KG1 (cell line): ENCODE results near the gene ITPR2.
"Not testable (repeated sequence)": the region's sequence is repeated elsewhere in the genome, so short reads cannot be mapped to it uniquely, and the experiment has no call there.

Experiments
- DNase-seq: peaks from one replicate; lab custom pipeline; 2025; lab: John Stamatoyannopoulos, UW

Gene ITPR2

DNA sequence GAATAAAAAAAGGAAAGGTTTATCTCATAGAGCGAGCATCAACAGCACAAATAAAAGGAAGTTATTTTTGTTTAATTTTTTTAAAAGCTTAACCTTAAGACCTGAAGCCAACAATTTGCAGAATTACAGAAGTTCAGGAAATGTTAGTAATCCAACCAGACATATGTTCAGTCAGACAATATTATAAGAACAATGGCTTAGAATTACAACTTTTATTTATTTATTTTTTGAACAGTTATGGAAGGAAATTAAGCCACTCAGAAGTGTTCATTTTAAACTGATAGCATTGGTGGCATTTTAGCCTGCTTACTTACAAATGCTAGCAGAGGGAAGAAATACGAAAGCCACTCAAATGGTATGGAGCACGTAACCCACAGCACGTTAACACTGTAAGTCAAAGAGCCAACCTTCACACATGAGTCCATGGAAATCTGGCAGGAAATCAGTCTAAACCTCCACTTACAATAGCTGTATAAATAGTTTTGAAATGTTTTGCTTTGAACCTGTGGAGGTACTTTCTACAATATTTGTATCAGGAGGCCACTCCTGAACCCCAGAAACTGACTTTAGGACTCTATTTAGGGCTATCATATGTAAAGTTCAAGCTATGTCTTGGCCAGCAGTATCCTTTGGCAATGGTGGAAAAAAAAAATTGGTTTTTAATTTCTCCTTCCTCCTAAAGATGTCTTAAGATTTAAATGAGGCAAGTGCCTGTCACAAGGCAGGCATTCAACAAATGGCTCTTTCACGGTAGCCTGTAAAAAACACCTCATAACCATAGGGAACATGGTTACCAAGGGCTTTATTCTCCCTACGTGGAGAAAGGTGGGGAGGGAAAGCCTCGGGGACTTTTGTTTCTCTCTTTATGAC is 102.3 kb downstream of the ITPR2 start:
- no peak for DNase-seq

DNA sequence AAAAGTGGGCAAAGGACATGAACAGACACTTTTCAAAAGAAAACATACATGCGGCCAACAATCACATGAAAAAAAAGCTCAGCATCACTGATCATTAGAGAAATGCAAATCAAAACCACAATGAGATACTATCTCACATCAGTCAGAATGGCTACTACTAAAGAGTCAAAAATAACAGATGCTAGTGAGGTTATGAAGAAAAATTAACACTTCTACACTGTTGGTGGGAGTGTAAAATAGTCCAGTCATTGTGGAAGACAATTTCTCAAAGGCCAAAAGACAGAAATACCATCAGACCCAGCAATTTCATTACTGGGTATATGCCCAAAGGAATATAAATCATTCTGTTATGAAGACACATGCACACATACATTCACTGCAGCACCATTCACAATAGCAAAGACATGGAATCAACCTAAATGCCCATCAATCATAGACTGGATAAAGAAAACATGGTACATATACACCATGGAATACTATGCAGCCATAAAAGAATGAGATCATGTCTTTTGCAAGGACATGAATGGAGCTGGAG is 103.8 kb downstream of the ITPR2 start:
- not testable (repeated sequence) for DNase-seq

DNA sequence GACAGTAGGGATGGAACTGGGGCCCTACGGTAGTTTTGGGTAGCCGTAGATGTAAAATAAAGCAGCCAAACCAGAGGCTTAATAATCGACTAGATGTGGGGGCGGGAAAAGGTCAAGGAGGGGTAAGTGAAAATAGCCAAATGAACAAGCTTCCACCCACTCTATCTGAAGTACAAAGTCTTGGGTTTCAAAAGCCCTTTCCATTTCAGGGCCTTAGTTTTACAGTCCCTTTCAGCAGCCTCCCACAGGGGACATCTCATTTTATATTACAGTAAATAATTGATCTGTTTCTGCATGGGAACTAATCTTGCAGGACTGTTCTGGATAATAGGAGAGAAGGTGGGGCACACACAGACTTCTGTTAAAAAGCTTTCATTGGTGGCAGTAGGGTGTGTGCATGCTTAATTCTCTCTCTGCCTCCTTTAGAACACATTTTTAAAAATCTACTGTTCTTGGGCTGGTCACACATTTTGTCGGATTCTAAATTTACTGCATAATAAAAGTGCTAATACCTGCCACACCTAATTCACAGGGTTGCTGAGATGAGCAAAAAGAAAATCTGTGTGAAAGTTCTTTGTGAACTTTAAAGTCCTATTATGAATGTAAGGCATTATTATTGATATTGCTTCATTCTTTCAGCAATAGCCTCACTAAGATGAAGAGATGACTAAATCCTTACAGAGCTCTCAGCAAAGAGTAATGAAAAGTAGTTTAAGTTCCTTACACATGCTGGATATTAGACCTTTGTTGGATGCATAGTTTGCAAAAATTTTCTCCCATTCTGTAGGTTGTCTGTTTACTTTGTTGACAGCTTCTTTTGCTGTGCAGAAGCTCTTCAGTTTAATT is 104.6 kb downstream of the ITPR2 start:
- DNase-seq = no peak

DNA sequence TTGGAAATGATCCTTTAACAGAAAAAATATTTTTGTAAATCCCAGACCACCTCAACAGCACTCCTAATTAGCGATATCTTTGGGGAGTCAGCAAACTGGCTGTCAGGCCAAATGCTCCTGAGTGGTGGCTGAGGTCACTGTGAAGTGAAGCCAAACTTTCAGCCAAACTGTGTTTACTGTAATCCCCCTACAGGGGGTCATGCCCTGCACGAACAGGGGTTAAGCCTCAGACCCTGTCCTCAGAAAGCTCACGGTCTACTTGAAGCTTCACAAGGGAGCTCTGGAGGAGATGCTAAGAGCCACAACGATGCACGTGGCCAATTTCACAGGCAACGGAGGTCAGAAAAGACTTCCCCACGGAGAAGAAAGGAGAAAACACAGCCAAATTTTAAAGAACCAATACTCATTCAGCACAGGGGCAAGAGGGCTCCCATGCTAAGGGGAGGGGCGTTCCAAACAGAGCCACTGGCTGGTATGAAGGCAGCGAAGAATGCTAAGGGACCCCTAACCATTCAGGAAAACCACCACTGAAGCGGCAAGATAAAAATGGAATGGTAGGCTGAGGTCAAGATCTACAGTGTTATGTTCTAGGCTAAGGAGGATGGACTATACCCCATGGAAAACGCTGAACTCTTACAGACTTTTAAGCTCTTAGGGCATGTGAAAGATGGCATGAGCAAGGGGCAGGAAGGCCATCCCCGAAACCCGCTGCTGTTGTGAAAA is 105.4 kb downstream of the ITPR2 start:
- DNase-seq = no peak

DNA sequence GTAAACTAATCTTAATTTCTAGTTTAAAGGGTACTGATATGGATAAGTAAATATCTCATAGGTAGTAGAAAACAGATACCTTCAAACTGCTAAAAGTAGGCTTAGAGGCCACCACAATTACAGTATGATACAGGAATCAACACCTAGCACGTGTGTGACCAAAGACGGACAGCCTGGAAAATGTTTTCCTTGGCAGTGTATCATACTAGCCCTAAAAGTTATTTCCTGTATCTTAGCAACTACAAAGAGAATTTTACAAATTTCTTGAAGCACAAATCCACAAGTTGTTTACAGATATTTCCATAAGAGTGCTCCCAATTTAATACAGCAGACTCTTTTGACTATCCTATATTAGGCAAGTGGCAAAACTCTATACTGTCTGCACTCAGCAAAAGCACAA is 106.0 kb downstream of the ITPR2 start:
- DNase-seq = no peak

DNA sequence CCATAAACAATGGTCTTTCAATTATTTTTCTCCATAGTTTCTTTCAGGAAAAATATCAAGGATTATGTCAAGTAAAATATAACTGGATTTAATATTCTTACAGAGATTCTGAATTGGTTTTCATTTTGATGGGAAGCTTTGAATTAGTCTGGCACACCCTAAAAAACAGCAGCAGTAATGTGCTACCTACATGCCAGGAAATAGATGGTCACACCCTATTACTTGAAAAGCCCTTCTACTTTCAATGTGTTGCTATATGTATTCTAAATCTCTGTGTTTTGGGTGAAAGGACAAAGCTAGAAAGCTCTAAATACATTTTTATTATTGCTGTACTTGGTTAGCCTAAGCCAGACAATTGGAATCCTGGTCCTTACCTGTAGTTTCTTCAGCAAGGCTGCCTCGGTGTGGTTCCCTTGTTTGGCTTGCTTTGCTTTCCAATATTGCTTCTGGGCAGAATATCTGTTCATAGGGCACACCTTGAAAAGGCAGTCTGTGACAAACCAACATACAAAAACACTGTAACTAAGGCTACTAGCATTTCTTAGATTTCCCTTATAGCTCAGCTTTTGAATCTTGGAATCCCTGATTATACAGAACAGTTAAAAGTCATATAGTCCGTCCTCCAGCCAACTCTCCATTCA is 107.6 kb downstream of the ITPR2 start:
- no peak for DNase-seq

DNA sequence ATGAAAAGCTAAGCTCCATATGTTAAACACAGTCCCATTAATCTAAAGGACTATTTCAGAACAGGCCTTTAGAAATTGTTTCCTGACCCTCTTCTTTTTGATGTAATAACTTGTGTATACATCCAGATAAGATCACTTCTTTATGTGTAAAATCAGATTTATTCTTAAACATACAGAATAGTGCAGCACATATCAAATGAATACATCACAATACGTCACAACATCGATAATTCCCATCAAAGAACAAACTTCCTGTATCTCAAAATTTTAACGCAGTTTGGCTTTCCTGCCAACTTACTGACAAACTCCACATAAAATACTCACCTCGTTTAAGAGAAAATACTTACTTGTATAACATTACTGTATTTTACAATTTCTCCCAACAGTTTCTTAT is 108.7 kb downstream of the ITPR2 start:
- no peak for DNase-seq

DNA sequence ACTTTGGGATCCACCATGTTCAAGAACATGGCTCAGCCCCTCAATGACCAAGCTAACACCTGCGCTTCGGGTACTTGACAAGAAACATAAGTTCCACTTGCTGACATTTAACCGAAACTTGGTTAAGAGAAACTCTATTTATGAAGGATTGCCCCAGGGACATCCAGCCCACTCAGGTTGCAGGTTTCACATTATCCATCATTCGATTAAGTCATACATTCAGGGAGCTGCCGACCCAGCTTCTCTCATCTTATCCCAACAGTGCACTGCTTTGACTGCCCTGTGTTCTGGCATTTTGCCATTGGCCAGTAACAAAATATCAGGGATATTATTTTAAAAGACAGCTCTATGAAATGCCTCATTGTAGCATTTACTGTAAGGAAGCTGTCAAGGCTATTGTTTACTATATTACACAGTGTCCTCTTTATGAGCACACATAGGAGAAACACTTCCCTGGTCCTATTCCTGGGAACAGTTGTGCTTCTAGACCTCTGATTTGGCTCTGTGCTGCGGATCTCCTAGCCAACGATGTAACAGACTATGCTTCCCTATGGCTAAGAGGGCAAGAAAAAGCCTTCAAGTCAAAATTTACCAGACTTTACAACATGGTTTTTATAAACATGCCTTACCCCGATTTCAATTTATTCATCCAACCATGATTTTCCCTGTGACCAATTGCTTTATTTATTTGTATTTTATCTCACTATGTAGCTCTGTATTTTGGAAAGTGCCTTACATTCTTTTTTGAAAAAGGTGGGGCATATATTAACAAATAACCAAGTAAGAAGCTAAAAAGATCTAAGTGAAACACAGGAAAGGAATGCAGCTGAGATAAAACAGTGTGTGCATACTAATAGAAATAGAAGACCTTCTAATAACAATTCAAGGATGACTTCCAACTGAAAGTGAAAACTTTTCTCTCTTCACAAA is 109.3 kb downstream of the ITPR2 start:
- DNase-seq = no peak

DNA sequence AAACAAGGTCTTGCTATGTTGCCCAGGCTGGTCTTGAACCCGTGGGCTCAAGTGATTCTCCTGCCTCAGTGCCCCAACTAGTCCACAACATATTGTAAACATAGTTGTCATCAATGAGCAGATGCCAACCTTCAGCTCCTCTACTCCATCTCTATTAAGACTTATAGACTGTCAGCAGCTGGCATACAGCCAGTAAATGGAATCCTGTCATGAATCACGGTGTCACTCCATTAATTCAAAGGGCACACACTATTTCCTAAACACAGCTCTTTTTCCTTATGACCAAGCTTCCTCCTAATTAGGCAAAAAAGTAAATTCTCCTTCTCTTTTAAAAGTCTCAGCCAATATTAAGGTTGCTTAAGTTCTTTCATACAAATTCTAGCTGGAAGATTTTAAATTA is 111.2 kb downstream of the ITPR2 start:
- no peak for DNase-seq

DNA sequence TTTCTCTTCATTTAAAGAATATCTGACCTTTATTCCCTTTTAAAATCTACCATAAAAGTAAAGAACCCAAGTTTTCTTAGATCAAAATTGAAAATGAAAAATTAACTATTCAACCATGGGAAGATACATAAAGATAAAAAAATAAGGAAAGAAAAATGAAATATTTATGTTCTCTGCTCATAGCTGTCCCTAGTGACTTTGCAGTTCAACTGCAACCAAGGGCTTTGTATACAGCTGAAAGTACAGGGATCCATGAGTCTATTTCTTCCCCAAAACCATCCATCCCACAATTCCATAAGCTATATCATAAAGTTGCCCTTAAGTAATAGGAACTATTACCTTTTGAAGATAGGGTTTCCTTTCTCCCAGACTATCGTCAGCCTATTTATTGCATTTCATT is 113.1 kb downstream of the ITPR2 start:
- DNase-seq = no peak

DNA sequence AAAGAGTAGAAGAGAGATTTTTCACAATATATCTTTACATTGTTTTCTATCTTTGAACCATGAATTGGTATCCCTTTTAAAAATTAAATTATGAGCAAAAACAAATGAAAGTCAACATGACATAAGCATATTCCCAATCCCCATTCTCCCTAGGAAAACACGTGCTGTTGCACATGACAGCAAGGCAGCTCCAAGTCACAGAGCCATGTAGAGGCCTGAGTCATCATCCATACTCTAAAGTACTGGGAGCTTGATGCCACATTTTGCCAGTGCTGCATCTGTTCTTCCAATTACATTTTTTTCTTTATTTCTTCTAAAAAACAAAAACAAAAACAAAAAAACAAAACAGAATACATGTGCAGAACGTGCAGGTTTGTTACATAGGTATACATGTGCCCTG is 115.2 kb downstream of the ITPR2 start:
- no peak for DNase-seq

DNA sequence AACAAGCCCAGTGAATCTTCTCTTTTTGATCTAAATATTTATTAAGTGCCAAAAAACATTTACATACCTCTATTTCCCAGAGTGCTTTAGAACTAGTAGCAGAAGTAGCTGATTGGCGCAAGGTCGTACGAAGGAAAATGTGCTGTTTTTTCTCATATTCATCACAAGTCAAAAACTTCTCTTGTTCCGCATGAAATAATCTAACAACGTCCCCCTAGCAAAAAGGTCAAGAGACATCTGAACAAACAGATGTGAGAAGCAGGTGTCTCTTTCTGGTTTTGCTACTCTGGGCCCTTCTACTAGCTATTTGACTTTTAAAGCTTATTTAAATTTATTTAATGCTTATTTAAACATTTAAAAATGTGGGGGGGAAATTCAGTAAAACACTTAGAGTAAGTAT is 117.8 kb downstream of the ITPR2 start:
- no peak for DNase-seq

DNA sequence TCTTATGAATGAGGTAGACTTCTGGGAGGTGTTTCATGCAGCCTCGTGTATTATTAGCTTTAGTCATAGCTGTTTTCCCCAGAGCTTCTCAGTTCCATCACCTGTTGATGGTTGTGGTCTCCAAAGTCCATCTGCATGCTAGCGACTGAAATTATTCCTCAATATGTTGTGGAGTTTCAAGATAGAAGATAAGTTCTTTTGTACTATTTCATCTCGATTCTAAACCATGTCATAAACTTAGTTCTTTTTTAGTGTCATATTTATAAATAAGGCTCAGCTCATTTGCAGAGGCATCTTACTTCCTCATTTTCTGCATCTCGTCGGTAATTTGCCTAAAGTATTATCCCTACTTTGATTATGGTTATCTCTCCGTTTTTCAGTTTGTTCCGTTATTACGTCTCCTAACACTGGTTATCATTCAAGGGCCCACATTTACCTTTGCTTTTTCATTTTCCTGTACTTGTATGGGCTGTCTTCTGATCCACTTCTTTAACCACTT is 119.1 kb downstream of the ITPR2 start:
- DNase-seq = no peak

DNA sequence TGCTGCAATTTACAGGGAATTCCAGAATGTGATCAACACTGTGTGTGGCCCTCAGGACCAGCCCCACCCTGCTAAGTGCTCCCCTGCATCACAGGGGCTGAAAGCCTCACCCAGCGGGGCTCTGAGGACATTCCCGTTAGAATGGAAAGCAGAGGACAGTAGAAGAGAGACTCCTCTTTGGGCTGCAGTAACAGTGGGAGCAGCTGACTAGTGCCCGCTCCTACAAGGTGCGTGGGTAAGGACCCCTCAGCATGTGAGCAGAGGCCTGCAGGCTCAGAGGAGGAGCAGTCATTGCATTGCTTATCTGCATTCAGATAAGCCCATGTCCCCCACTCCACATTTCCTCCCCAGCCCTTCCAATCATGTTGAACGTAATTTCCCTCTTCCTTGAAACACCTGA is 120.1 kb downstream of the ITPR2 start:
- DNase-seq = no peak

DNA sequence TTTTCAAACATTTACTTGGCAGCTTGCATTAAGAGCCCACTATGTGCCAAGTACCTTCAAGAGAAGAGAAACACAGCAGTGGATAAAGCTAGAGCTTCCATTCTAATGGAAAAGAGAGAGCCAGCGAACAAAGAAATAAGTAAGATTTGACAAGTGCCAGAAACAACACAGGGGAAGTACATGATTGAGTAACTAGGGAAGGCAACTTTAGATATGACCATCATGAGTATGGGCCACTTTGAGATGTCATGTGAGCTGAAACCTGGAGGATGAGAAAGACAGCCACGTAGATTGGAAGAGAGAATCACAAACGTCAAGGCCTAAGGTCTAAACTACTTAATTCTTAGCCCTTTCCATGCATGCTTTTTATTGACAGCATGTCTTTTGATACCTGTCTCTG is 121.4 kb downstream of the ITPR2 start:
- DNase-seq = no peak

DNA sequence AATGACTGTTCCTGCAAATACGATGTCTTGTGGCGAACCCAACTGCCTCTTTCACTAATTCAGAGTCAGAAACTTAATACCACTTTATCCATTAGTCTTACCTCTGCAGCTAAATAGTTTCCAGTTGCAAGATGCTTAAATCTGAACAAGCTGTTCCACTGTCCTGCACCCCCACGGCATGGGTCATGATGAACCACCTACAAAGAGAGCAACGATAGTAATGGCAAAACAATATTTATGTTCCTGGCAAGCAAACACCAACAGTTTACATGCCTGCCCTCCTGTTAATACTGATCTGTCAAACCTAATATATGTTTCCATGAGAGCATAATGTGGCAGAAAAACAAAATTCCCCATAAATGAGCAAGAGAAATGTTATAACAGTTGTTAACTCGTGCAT is 121.9 kb downstream of the ITPR2 start:
- no peak for DNase-seq

DNA sequence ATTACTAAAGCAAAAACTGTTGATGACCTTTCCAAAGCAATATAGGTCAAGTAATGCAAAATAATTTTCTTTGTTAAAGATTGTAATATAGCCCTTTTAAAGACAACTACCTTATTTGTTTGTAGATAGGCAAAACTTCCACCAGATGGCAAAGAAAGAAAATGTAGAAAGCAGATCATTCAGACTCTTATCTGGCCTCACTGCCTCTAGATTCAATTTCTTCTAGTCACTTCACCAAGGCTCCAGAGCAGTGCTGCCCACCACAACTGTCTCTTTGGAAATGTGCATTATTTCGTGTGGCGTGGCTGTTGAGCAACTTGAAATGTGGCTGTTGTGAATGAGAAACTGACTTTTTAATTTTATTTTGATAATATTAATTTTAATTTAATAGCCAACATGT is 127.1 kb downstream of the ITPR2 start:
- no peak for DNase-seq

DNA sequence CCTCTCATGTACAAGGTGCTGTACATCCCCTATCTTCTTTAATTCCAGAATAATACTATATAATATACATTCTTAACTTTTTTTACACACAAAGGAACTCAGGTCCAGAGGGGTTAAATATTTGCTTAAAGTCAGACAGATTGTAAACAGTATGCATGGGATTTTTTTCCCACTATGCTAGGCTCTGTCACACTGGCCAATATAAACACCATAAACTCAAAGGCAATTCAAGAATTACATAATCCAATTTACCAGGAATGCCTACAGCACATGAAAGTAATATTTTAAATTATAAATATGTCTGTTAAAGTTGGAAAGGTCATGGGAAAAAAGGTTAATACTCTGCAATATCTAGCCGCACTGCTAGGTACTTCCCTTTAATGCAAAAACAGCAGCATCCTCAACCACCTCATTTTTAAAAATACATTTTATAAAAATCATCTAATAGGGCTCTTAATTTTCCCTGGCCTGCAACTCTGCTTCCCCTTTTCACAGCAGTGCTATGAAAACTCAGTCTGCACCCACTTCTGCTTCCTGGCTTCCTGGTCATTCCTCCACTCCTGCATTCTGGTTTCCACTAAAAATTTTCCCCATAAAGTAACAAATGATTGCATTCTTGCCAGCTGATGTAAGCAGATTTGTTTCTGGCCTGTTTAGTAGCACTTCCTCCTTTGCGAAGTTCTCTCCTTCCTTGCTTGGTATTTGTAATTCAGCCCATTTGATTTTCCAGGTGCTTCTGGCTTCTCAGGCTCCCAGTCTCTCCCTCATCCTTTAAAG is 128.1 kb downstream of the ITPR2 start:
- no peak for DNase-seq

DNA sequence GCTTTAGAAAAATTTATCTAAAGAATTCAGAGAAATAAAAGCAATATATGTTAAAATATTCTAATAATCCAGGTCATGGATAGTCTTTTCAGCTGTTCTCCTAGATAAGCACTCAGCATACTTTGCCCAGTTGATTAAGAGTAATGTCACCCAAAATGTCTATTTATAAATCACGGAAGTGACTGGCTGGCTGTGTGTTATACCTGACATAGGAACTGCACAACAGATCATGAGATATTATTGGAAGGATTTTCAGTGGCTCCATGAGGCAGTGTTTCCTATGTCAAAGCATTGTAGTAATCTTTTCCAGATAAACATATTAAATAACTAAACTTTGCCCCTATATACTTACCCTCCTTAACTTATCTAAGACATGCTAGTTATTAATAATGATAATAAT is 128.8 kb downstream of the ITPR2 start:
- DNase-seq = no peak

DNA sequence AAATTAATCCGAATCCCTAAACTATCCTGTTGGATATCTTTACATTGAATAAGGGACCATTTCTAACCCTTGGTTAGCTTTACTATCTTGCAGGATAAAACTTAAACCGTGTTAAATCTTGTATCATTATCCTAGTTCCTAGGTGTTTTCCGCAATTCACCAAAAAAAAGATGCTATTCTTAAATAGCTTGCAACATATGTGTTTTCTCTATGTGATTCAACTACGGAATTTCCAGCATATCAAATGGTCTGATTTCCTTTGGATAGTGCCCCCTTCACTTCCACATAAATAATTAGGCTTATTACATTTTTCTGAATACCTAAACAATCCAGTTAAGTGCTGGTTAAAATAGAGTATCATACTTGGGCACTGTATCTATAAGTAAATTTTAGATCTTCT is 130.3 kb downstream of the ITPR2 start:
- no peak for DNase-seq
